ENCODE results near the gene CCDC106. TPM values are rescaled to one million over a fixed set of nuclear protein-coding genes. Genes with fewer than 3 reads are reported as not detected.
A peak's percentile ranks its signal among the peaks of the same experiment; 100 is the strongest.

The CCDC106 gene
- total RNA-seq, 1 donor from 2014 or later: 9.4 TPM

DNA sequence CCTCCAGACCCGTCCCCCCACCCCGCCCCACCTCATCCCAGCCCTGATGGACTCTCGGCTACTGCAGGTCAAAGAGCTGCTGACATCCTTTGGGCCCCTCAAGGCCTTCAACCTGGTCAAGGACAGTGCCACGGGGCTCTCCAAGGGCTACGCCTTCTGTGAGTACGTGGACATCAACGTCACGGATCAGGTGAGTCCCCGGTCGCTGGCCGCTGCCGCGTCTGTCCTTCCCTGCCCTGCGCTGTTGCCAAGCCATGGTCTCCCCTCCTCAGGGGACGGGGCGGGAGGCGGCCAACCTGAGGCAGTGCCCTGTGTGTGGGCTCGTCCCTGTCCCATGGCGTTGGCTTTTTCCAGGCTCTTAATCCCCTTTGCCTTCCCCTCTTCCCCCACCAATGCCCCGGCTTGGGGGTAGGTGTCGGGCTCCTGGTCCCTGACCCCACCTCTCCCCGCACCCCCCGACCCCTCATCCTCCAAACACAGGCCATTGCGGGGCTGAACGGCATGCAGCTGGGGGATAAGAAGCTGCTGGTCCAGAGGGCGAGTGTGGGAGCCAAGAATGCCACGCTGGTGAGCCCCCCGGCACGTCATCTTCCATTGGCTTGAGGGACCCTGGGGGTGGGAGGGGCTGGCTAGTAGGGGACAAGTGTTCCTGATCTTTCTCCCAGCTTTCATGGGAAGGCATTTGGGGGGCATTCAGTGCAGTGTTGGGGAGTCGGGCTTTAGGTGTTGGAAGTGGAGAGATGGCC lies 20.8 kb downstream of the CCDC106 start:
- no peak for DNase-seq (ENCODE audit: low spot score)

DNA sequence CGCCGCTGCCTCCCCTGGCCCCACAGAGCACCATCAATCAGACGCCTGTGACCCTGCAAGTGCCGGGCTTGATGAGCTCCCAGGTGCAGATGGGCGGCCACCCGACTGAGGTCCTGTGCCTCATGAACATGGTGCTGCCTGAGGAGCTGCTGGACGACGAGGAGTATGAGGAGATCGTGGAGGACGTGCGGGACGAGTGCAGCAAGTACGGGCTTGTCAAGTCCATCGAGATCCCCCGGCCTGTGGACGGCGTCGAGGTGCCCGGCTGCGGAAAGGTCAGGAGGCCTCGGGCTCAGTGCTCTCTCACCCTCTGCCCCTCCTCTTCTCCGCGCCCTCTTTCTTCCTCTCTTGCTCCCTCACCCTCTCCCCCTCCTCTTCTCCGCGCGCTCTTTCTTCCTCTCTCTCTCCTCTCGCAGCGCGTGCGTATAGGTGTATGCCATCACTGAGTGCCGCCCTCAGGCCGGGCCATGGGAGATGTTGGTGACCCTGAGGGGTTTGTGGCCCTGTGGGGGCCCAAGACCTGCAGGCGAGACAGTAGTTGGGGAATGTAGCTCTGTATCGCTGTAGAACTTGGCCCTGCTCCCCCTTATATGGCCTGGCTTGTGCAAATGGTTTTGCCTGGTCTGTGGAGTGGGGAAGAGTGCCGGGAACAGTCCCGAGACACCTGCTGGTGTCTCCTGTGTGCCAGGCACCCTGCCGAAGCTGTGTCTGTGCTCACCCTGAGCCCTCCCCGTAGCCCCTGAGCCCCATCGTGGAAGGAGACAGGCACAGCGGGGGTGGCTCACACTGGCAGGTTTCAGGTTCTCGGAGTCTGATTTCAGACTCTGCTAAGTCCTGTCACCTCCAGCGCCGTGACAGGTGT lies 21.6 kb downstream of the CCDC106 start:
- no peak for DNase-seq (ENCODE audit: low spot score)

DNA sequence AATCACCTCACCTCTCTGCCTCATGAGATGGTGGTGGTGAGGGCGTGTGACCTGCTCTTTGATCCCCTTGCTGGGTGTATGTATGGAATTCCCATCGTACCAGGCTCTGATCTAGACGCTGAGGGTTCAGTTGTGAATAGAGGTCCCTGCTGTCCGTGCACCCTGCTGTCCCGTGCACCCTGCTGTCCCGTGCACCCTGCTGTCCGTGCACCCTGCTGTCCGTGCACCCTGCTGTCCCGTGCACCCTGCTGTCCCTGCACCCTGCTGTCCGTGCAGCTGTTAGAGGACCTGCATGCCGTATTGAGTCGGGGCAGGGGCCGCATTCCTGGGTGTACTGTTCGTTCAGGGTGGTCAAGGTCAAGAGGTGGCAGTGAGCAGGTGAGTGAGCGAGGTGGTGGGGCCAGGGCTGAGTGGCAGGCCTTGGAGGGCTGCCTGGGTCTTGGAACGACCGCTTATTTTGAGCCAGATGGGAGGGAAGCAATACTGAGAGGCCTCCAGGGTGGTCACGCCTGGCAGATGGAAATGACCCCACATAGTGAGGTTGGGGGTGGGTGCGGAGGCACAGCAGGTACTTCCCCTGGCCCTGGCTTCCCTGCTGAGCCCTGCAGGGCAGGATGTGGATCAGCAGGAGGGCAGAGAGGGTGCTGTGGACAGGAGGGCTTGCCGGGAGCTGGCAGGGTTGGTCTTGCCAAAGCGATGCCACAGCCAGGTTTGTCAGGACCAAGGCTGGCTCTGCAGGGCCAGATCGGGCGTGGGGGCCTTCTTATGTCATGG lies 22.5 kb downstream of the CCDC106 start:
- no peak for DNase-seq (ENCODE audit: low spot score)

DNA sequence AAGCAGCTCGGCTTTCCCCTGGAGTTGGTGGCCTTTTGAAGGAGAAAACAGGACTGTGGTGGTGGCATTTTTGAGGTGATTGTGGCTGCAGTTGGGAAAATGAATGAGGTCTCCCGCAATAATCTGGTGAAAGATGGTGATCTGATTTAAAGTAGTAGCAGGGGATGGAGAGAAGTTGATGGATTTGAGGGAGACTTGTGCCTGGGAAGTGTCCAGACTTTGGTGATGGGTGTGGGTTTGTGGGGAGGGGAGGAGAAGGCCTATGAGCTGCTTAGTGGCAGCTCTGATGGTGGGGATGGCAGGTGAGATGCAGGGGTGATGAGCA lies 23.0 kb downstream of the CCDC106 start:
- no peak for DNase-seq (ENCODE audit: low spot score)

DNA sequence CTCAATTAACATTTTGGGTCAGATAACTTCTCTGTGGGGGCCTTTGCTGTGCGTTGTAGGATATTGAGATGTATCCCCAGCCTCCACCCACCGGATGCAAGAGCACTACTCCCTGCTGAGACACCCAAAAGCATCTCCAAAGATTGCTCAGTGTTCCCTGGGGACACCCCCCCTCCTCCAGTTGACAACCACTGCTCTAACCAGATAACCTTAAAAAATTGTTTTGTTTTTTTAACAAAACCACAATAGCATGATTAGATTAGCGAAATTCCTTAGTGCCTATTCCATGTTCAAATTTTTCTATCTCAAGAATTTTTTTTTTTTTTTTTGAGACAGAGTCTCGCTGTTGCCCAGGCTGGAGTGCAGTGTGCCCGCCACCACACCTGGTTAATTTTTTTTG lies 24.4 kb downstream of the CCDC106 start:
- DNase-seq (ENCODE audit: low spot score): no peak

DNA sequence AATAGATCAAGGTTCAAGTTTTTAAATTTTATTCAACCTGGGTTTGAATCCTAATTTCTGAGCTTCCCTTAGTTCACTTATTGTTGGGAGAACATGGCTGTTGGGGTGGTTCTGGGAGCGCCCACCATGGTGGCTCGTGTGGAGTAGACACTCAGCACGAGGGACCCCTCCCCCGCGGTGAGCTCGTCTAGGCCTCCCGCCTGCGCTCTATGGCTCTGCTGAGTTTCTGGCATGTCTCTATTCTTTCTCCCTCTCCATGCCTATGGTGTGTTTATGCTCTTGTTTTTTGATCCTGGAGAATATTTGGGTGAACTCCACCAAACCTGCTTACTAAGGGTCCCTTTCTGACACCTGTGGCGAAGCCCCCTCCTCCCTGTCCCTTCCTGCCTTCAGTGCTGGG lies 25.5 kb downstream of the CCDC106 start:
- DNase-seq (ENCODE audit: low spot score): no peak

DNA sequence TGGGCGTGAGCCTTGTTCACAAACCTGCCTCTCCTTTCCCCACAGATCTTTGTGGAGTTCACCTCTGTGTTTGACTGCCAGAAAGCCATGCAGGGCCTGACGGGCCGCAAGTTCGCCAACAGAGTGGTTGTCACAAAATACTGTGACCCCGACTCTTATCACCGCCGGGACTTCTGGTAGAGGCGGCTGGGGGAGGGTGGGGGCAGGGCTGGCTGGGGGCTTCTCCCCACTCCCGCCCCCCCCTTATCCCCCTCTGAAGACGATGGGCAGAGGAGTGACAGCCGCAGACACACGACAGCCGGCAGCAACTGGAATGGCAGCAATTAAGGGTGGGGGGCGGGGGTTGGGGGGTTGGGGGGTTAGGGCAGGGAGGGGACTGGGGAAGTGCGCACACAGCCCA lies 25.9 kb downstream of the CCDC106 start:
- DNase-seq (ENCODE audit: low spot score): no peak

DNA sequence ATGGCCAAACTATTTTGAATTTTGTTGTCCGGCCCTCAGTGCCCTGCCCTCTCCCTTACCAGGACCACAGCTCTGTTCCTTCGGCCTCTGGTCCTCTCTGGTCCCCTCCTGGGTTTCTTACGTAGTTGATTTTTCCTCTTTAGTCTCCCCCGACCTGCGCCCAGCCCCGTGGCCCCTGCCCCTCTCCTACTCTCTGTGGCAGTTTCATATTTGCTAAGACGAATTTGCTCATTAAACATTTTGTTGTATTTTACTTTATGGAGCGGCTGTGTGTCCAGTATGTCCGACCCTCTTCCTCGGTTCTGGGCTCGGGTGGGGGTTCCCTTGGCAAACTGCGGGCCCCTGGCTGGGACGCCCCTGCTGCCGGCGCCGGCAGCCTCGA lies 26.4 kb downstream of the CCDC106 start:
- DNase-seq (ENCODE audit: low spot score): no peak

DNA sequence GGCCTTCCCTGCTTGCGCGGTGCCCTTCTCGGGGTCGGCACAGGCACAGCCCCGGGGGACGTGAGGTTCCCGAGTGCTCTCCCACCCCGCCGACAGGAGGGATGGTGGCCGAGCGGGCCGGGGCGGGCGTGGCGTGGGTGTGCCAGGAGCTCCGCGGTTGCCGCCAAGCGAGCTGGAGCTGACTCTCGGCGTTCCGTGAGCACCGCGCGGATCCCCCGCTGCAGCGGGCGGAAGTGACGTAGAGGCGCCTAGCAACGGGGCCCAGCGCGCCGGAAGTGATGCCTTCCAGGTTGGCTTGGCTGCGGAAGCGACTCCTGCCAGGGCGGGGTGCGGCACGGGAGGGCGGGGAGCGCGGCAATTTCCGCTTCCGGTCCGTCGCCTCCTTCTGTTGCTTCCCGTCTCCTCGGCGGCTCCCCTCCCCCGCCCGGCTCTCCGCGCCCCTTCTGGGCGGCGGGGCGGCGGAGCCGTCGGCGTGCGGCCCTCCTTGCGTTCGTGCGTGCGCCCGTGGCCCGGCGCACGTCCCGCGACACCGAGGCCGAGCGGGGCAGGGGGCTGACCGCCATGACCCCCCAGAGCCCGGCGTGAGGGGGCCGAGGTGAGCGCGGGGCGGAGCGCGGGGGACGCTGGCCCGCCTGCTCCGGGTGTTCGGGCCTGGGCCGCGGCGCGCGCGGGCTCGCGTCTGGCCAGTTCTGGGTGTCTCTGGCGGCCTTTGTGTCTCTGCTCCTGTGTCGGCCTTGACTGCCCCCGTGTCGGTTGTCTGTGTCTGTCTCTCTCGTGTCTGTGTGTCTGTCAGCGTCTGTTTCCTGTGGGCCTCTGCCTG lies 27.0 kb downstream of the CCDC106 start, which contains the start of gene EPN1:
TSS of gene EPN1 (plus strand) at position 386 of the 820 bp plus-strand sequence. CDS start 3,402 bp downstream, outside the sequence.
- DNase-seq (ENCODE audit: low spot score): peak; percentile 97

DNA sequence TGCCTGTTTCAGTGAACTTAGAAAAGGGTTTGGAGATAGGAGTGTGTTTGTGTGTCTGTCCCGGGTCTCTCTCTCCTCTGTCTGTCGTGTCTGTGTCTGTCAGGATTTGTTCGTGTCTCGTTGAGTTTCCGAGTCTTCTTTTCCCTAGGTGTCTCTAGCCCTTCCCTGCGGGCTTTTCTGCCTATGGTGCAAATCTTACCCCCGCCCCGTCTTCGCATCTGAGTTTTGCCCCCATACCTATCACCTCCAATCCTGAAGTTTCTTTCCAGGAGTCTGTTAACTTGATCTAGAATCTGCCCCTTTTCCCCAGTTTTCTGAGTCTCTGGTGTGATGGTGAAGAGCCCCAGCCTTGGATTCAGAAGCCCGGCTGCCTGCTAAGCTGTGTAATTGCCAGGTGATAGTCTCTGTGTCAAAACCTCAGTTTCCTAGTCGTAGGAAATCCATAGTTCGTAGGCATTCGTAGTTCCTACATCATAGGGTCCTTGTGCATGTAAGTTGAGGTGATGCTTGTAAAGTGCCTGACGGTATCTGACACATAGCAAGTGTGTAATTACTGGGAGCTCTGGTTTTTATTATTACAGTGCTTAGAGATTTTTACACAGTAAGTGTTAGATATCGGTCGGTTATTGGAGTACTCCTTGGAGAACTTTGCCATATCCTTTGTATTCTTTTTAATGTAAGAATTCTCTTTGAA lies 27.8 kb downstream of the CCDC106 start:
- no peak for DNase-seq (ENCODE audit: low spot score)

DNA sequence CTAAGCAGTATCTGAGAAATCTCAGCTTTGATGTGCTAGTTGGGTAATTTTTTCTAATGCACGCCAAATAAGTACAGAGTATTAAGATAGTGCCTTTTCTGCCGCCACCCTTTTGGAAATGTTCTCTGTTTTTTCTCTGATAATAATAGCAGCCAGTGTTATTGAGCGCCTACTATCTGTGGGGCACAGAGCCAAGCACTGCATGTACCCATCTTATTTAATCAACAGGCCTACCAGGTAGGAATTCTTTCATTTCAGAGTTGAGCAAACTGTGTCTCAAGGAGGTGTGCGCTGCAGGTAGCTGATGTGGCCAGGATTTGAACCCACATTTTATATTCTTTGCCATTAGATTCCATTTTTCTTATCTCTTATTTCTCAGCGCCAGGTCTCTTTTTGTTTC lies 28.4 kb downstream of the CCDC106 start:
- no peak for DNase-seq (ENCODE audit: low spot score)

DNA sequence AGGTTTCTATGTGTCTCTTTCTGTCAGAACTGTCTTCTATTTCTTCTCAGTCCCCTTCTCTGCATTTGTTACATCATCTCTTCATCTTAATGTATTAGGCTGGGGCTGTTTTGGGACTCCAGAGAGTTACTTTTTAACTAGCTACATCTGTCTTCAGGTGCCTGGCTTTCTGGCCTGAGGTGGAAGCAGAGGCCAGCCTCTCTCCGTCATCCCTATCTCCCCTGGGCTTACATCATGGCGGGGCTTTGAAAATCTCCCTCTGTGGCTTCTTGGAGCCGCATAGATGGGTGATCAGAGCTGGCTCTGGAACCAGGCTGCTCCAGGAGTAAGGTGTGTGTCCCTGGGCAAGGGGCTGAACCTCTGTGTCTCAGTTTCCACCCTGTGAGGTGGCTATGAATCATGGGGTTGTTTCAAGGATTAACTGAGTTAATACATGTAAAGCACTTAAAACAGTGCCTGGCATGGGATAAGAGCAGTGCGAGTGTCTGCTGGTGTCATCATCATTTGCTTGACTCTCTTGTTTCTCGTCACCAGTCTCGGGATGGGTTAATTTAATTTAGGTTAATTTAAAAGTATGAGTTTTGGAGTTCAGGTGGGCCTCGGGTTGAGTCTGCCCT lies 29.0 kb downstream of the CCDC106 start:
- DNase-seq (ENCODE audit: low spot score): no peak

DNA sequence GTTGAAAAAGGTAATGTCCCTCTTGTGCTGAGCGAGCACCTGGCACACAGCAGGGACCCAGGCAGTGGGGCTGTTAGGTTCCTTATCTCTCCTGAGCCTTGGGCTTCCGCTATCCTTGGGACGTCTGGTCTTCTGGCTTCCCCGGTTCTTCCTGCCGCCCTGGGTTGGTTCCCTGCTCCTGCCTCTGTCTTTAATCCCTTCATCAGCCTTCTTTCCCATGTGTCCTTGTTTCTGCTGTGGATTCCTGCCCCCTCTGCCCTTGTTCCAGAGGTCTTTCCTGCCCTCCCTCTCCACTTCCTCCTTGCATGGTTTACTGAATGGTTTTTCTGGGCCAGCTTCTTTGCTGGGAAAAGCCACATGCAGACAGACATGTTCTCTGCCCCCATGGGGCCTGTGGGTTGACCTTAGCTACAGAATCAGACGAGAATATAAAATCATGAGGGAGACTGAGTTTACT lies 29.6 kb downstream of the CCDC106 start:
- DNase-seq (ENCODE audit: low spot score): no peak

DNA sequence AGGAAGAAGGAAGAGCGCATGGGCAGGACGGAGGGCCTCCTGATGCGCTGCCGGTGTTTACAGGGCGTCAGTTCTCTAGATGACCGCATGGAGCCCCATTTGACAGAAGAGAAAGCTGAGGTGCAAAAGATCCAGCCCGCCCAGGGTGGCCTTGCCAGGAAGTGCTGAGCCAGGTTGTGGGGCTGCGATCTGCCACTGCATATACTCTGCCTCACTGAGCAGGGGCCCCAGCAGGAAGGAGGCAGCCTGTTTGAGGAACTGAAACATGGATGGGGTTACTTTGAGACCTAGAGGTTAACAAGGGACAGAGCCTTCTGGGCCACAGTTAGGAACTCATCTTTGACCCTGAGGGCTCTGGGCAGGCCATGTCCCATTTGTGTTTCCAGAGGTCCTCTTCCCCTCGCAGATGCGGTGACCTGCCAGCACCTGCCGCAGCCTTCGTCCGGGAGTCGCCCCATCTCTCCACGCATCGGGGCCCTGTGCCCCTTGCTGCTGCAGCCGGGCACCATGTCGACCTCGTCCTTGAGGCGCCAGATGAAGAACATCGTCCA lies 30.2 kb downstream of the CCDC106 start:
- peak; percentile 25 for DNase-seq (ENCODE audit: low spot score)

DNA sequence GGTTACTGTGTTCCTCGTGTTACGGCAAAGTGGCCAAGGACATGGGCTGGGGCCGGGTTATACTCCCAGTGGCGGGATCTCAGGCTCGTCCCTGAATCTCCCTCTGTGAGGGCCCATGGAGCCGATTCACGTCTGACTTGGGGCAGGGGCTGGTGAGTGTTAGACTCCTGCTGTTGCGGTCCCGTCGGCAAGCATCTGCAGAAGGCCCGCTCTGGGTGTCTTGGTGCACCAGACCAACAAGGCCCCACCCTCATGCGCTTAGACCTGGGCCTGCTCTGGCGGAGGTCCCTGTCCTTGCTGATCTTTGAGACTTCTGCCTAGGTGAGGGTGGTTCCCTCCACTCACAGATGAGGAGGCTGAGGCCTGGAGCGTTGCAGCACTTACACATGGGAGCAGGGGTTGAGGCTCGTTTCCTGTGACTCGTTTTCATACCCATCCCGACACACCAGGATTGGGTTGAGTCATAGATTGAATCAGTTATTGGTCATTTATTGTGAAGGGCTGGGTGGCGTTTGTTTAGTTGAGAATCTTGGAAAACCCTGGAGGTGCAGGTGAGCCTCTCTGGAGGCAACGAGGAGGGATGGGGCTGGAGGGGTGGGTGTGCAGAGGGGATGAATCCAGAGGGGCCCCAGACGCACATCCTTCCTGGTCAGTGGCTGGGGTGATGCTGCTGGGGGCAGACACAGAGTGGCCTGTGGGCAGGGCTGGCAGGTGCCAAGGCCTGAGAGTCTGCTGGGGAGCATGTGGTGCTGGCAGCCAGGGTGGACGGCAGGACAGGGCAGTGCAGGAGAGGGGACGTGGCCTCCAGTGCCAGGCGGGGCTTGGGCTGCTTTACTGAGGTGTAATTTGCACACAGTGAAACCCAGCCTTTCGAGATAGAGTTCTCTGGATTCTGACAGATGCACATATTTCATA lies 31.6 kb downstream of the CCDC106 start:
- DNase-seq (ENCODE audit: low spot score): no peak

DNA sequence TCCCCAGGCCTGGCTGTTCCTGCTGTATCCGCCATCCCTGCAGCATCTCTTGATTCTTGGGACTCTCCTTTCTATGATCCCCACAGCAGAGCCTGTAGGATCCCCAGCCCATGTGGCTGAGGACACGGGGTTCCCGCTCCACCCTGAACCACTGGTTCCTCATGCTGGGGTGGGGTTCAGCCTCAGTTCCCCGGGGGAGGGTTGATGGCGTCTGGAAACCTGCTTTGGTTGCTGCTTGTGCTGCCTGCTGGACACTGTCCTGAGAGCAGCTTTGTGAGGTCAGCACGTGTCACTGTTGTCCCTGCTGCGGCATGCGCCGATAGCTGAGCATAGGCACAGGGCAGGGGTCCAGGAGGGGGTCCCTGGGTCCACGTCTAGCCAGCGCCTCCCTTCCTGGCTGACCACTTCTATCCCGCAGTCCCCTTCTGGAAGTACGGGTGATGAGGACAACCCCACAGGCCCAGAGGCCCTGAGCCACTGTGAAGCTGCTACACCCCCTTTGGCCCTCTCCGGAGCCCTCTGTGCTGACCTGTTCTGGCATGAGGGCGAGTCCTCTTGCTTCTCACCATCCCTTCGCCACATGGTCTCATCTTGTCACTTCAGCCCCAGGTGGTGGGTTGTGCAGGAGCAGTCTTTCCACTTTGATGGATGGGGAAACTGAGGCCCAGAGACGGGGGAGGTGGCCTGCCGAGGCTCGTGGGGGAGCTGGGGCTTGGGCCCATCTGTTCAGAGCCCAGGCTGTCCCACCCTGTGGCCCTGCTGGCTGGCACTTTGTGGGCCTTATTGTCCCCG lies 32.5 kb downstream of the CCDC106 start:
- DNase-seq (ENCODE audit: low spot score): no peak

DNA sequence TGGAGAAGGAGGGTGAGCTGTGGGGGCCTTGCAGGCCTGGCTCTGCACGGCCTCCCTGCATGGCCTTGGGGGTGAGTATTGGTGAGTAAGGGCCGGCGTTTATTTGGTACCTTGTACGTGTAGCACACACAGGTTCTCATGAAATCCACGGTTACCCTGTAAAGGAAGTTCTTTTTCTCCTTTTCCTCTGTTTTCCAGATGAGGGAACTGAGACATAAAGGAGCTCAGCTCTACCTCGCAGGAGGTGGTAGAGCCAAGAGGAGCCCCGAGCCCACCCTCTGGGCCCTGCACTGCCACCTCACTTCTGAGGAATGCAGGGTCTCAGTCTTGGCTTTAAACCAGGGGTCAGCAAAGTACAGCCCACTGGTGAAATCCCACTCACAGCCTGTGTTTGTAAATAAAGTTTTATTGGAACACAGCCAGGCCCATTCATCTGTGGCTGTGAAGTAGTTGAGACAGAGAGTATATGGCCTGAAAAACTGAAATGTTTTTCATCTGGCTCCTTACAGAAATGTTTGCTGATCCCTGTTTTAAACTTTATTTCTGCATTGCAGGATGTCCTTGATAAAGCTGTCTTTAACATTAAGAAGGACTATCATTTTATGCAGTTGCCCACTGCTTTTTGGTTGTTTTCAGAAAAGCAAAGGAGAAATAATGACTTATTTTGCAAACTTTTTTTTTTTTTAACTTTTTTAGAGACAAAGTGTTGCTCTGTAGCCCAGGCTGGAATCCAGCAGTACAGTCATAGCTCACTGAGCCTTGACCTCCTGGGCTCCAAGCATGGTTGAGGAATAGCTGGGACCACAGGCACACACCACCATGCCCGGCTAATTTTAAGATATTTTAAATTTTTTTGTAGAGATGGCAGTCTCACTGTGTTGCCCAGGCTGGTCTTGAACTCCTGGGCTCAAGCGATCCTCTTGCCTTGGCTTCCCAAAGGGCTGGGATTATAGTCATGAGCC lies 33.4 kb downstream of the CCDC106 start:
- no peak for DNase-seq (ENCODE audit: low spot score)
